Adipose tissue (tissue), 3 donors: Measurements from ENCODE around the gene MTG2. TPM values are rescaled to one million over a fixed set of nuclear protein-coding genes. Genes with fewer than 3 reads are reported as not detected.

Experiments used
- H3K27ac ChIP-seq: one replicate; pipeline ENCODE4 v1.5.1; 2013; ENCODE audit warnings: low read depth, low read length
- WGBS, 3 donors: extraction: QIAGEN DNeasy Blood & Tissue Kit; methylation state at CpG; one replicate each; pipeline ENCODE4 v1.1.7; 2013; 5-methylcytosine and 5-hydroxymethylcytosine counted together
- polyA plus RNA-seq, 3 donors: library from polyadenylated mRNA; stranded (reverse); fragments of 200-250 nt; gene quantifications; one replicate each; pipeline ENCODE4 v1.2.3, GENCODE V29; 2013
- donor health status: healthy with polysubstance abuse.
- donor health status: Bipolar disorder and iron deficiency.
- donor health status: healthy.

The MTG2 gene
- polyA plus RNA-seq, 3 donors: 16.9 to 22.7 (median 17.0) TPM

- no peak overlapping the region for H3K27ac ChIP-seq
- 92 to 93% (median 92%) methylated on average over 9 of the region's 9 CpGs for WGBS, 3 donors
Observed at GRCh38 chr20:62235777-62236157, 52.9 kb downstream of the MTG2 start.

- WGBS, 3 donors: 54 to 71% (median 56%) methylated on average over 6 of the region's 6 CpGs
Observed at GRCh38 chr20:62236200-62236599, 53.4 kb downstream of the MTG2 start.

GRCh38 chr20:62236766-62237513 is 54.1 kb downstream of the MTG2 start:
- no peak overlapping the region for H3K27ac ChIP-seq
- 56 to 65% (median 60%) methylated on average over 28 of the region's 28 CpGs for WGBS, 3 donors

More at GRCh38 chr20:62236200-62236599, 53.4 kb downstream of the MTG2 start:
- H3K27ac ChIP-seq: no peak overlapping the region

- no peak overlapping the region for H3K27ac ChIP-seq
- WGBS, 3 donors: 64 to 71% (median 71%) methylated on average over 1 of the region's 1 CpG
Observed at GRCh38 chr20:62237514-62237800, 54.6 kb downstream of the MTG2 start.

- H3K27ac ChIP-seq: no peak within 1 kb of the TSS
- WGBS, 3 donors: 1 to 4% (median 1%) methylated on average over 49 to 55 of the region's 55 CpGs
Observed at GRCh38 chr20:62237801-62238568, 55.2 kb downstream of the MTG2 start, which contains the start of gene OSBPL2. Gene OSBPL2 (plus strand): TSS chr20:62238521. CDS start chr20:62256185, 17,664 bp downstream.

- H3K27ac ChIP-seq: no peak overlapping the region
- WGBS, 3 donors: 0 to 1% (median 1%) methylated on average over 43 to 70 of the region's 70 CpGs
Observed at GRCh38 chr20:62238569-62239277, 55.9 kb downstream of the MTG2 start.

GRCh38 chr20:62239278-62239879 is 56.6 kb downstream of the MTG2 start:
- H3K27ac ChIP-seq: no peak overlapping the region
- WGBS, 3 donors: 12 to 53% (median 47%) methylated on average over 23 of the region's 23 CpGs

- H3K27ac ChIP-seq: no peak overlapping the region
Observed at GRCh38 chr20:62240020-62240685, 57.3 kb downstream of the MTG2 start.

GRCh38 chr20:62241506-62241905 is 58.7 kb downstream of the MTG2 start:
- H3K27ac ChIP-seq: no peak overlapping the region
- WGBS, 3 donors: 47 to 77% (median 64%) methylated on average over 10 of the region's 10 CpGs

More at GRCh38 chr20:62240020-62240685, 57.3 kb downstream of the MTG2 start:
- WGBS, 3 donors: 68 to 75% (median 74%) methylated on average over 13 of the region's 13 CpGs

GRCh38 chr20:62242176-62242575 is 59.3 kb downstream of the MTG2 start:
- H3K27ac ChIP-seq: no peak overlapping the region
- 47 to 76% (median 76%) methylated on average over 6 of the region's 6 CpGs for WGBS, 3 donors

- no peak overlapping the region for H3K27ac ChIP-seq
- WGBS, 3 donors: 51 to 89% (median 83%) methylated on average over 18 to 22 of the region's 22 CpGs
Observed at GRCh38 chr20:62243106-62243505, 60.3 kb downstream of the MTG2 start.

GRCh38 chr20:62243906-62244515 is 61.2 kb downstream of the MTG2 start:
- no peak overlapping the region for H3K27ac ChIP-seq
- WGBS, 3 donors: 42 to 71% (median 68%) methylated on average over 19 to 21 of the region's 21 CpGs

GRCh38 chr20:62244644-62245108 is 61.8 kb downstream of the MTG2 start:
- H3K27ac ChIP-seq: no peak overlapping the region
- 19 to 60% (median 47%) methylated on average over 17 of the region's 17 CpGs for WGBS, 3 donors

GRCh38 chr20:62245911-62246280 is 63.1 kb downstream of the MTG2 start:
- H3K27ac ChIP-seq: no peak overlapping the region
- 65 to 90% (median 83%) methylated on average over 19 of the region's 19 CpGs for WGBS, 3 donors

- no peak overlapping the region for H3K27ac ChIP-seq
- WGBS, 3 donors: 59 to 89% (median 84%) methylated on average over 6 to 8 of the region's 8 CpGs
Observed at GRCh38 chr20:62246431-62246830, 63.6 kb downstream of the MTG2 start.

- 34 to 74% (median 62%) methylated on average over 22 of the region's 22 CpGs for WGBS, 3 donors
- H3K27ac ChIP-seq: no peak overlapping the region
Observed at GRCh38 chr20:62246872-62247652, 64.2 kb downstream of the MTG2 start.
